GM12864 (cell line): ENCODE results near the gene TDRD12.

ENCODE experiments used
- DNase-seq: peaks from one replicate; pipeline ENCODE4 v3.0.0-alpha.2; 2011; ENCODE audit warnings: low read depth
- H3K4me3 ChIP-seq: 2 replicates; pipeline ENCODE4 v1.5.1; 2011; ENCODE audit warnings: mild to moderate bottlenecking, low read depth, low read length, control low read depth
- CTCF ChIP-seq: IDR thresholded peaks from 2 replicates; pipeline ENCODE4 v1.5.1; 2011; ENCODE audit warnings: low read depth, mild to moderate bottlenecking, moderate library complexity, low read length, control low read depth, inconsistent platforms; ENCODE audit errors: missing control alignments

TDRD12 gene

DNA sequence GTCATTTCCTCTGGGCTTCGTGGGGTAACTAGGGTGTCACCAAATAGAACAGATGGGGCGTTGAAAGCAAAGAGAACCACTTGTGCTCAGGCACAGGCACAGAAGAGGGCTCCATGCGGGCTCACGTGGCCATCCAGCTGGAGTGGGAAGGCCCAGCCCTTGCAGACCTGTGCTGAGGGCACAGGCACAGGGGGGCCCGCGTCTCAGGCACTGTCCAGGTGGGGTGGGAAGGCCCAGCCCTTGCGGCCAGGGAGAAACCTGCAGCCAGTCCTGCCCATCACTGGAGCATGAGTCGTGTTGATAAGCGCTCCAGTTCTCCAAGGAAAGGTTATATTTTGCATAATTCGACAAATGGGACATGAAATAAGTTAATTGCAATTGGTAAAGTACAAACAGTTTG, 92.5 kb downstream of the TDRD12 start:
- no peak overlapping the region for H3K4me3 ChIP-seq
- TF ChIP-seq CTCF, result no peak
- DNase-seq, result no peak

GRCh38 chr19:32812571-32812970, 93.0 kb downstream of the TDRD12 start:
- DNase-seq, result no peak
- H3K4me3 ChIP-seq, result no peak overlapping the region
- TF ChIP-seq CTCF, result no peak

- TF ChIP-seq CTCF, result no peak
- no peak for DNase-seq
These were observed 94.4 kb downstream of the TDRD12 start for GRCh38 chr19:32813862-32814425.

GRCh38 chr19:32814624-32815023, 95.1 kb downstream of the TDRD12 start:
- TF ChIP-seq CTCF, result no peak
- no peak overlapping the region for H3K4me3 ChIP-seq
- no peak for DNase-seq

More at GRCh38 chr19:32813862-32814425, 94.4 kb downstream of the TDRD12 start:
- H3K4me3 ChIP-seq, result no peak overlapping the region

- DNase-seq, result no peak
- TF ChIP-seq CTCF, result no peak
- no peak overlapping the region for H3K4me3 ChIP-seq
These were observed 97.1 kb downstream of the TDRD12 start for GRCh38 chr19:32816555-32817099.

GRCh38 chr19:32817569-32818476, 98.3 kb downstream of the TDRD12 start:
- no peak for TF ChIP-seq CTCF
- DNase-seq, result no peak
- no peak overlapping the region for H3K4me3 ChIP-seq
